Breast epithelium (tissue), 3 donors: ENCODE results near the gene QRICH2.

Experiments
- CTCF ChIP-seq, 3 donors: fragments of 450-650 bp; IDR thresholded peaks; one replicate each; pipeline ENCODE4 v1.5.1; 2016 to 2017; ENCODE audit warnings: antibody characterized with exemption in 3 of 3, mild to moderate bottlenecking in 3 of 3, moderate library complexity in 3 of 3
- POLR2A ChIP-seq: fragments of 450-650 bp; IDR thresholded peaks from one replicate; pipeline ENCODE4 v1.6.1; 2016; ENCODE audit warnings: antibody characterized with exemption, mild to moderate bottlenecking, moderate library complexity
- POLR2AphosphoS5 ChIP-seq, 3 donors: sonication (generic); formaldehyde crosslinking; IDR thresholded peaks; one replicate each; pipeline ENCODE4 v1.6.1; 2017; ENCODE audit warnings: antibody characterized with exemption in 3 of 3

- TF ChIP-seq POLR2A (no peak), CTCF (IDR thresholded peaks at IDR 0.05) (no peak), POLR2AphosphoS5 (IDR thresholded peaks at IDR 0.05) (no peak)
These were observed 37.4 kb upstream of the QRICH2 start for GRCh38 chr17:76345377-76345974.
